OCI-LY3 (cell line): ENCODE measurements around the gene CCNG2.

Source experiments
- EZH2phosphoT487 ChIP-seq: fragments of 200-600 bp; shearing (Covaris generic); IDR thresholded peaks from 2 replicates; pipeline ENCODE4 v1.6.1; 2018; ENCODE audit warnings: antibody characterized with exemption, mixed run types, low read depth
- TF ChIP-seq, protein P1 (sequence below): fragments of 200-600, 300-600 bp; sonication (generic); IDR thresholded peaks from 2 replicates; pipeline ENCODE4 v1.5.1; 2014; ENCODE audit warnings: antibody characterized with exemption, low read length, low read depth

DNA sequence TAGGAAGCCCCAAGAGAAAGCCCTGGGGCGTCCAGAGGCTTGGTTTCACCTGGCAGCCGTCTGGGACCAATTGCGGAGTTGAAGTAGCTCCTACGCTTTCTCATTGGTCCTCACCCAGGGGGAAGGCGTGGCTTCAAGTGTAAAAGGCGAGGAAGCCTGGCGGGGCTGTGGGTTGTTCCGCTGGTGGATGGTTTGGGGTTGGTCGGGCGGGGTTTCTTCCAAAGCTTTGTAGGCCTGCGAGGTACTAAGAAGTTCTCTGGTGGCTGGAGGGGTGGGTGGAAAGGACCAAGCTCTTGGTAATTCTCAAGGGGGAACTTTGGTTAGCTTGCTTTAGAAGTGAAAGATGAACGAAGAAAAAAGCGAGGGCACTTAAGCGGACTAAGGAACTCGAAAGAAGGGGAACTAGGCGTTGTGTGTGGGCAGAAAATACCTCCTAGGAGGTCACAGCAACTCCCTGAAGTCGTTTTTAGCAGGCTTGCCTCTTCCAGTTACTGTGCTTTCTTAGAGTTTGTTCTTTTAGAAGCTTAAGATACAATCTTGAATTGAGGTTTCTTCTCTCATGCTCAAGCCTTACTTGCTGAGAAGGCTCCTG is 36.6 kb downstream of the CCNG2 start:
- TF ChIP-seq, protein P1, sequence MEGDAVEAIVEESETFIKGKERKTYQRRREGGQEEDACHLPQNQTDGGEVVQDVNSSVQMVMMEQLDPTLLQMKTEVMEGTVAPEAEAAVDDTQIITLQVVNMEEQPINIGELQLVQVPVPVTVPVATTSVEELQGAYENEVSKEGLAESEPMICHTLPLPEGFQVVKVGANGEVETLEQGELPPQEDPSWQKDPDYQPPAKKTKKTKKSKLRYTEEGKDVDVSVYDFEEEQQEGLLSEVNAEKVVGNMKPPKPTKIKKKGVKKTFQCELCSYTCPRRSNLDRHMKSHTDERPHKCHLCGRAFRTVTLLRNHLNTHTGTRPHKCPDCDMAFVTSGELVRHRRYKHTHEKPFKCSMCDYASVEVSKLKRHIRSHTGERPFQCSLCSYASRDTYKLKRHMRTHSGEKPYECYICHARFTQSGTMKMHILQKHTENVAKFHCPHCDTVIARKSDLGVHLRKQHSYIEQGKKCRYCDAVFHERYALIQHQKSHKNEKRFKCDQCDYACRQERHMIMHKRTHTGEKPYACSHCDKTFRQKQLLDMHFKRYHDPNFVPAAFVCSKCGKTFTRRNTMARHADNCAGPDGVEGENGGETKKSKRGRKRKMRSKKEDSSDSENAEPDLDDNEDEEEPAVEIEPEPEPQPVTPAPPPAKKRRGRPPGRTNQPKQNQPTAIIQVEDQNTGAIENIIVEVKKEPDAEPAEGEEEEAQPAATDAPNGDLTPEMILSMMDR, result no peak
- TF ChIP-seq EZH2phosphoT487, result no peak
